Common myeloid progenitor, CD34-positive (primary cell): ENCODE measurements around the gene ACTA2. TPM values are rescaled to one million over a fixed set of nuclear protein-coding genes. Genes with fewer than 3 reads are reported as not detected.

Experiments
- CTCF ChIA-PET: fragments of 350-600 bp; sonication (Branson Sonifier 250); formaldehyde crosslinking; loops from one replicate; lab custom pipeline; 2021; ENCODE audit warnings: antibody characterized with exemption; lab: Charles Lee
- POLR2A ChIA-PET: fragments of 350-600 bp; sonication (Branson Sonifier 250); formaldehyde crosslinking; loops from one replicate; lab custom pipeline; 2021; ENCODE audit warnings: antibody characterized with exemption; lab: Charles Lee
- DNase-seq, 3 donors: peaks; one replicate each; pipeline versions ENCODE4 v3.0.0 to v3.0.0-alpha.2; 2013
- H3K27ac ChIP-seq, 2 experiments: 1 replicate in 1 of 2; 2 replicates in 1 of 2; pipeline ENCODE4 v1.7.0; 2013; ENCODE audit warnings: inconsistent platforms in 2 of 2, low read length in 2 of 2, mild to moderate bottlenecking in 2 of 2, low read depth in 1 of 2, moderate library complexity in 1 of 2; ENCODE audit not compliant: severe bottlenecking in 2 of 2, insufficient read depth in 1 of 2, poor library complexity in 1 of 2
- H3K27me3 ChIP-seq, 5 experiments: replicated peaks in 2 of 5; 1 replicate in 3 of 5; 2 replicates in 2 of 5; pipeline versions ENCODE4 v1.6.1 to v1.7.0; 2013; ENCODE audit warnings: low read length in 4 of 5, mild to moderate bottlenecking in 2 of 5, moderate library complexity in 2 of 5, inconsistent platforms in 1 of 5; ENCODE audit not compliant: insufficient read depth in 5 of 5, control insufficient read depth in 4 of 5
- H3K36me3 ChIP-seq, 4 experiments: 1 replicate in 2 of 4; 2 replicates in 2 of 4; pipeline versions ENCODE4 v1.6.1 to v1.7.0; 2013; ENCODE audit warnings: low read length in 3 of 4, control low read depth in 1 of 4, mild to moderate bottlenecking in 1 of 4; ENCODE audit not compliant: control insufficient read depth in 4 of 4, insufficient read depth in 4 of 4
- H3K4me1 ChIP-seq, 4 experiments: 1 replicate in 3 of 4; 2 replicates in 1 of 4; pipeline versions ENCODE4 v1.6.1 to v1.7.1; 2013; ENCODE audit warnings: low read length in 3 of 4, mild to moderate bottlenecking in 3 of 4, control low read depth in 1 of 4, inconsistent platforms in 1 of 4, moderate library complexity in 1 of 4; ENCODE audit not compliant: control insufficient read depth in 4 of 4, insufficient read depth in 4 of 4; ENCODE audit errors: control extremely low read depth in 1 of 4
- H3K4me3 ChIP-seq, 7 experiments: 1 replicate in 4 of 7; 2 replicates in 3 of 7; pipeline versions ENCODE4 v1.5.1 to v1.7.0; 2013; ENCODE audit warnings: mild to moderate bottlenecking in 7 of 7, low read length in 6 of 7, moderate library complexity in 6 of 7, inconsistent platforms in 2 of 7, low read depth in 2 of 7, control low read depth in 1 of 7; ENCODE audit not compliant: insufficient read depth in 4 of 7, control insufficient read depth in 1 of 7; ENCODE audit errors: extremely low read depth in 1 of 7
- H3K9me3 ChIP-seq, 5 experiments: 1 replicate in 4 of 5; 2 replicates in 1 of 5; pipeline versions ENCODE4 v1.6.1 to v1.7.1; 2013; ENCODE audit warnings: low read length in 4 of 5, mild to moderate bottlenecking in 2 of 5, inconsistent platforms in 1 of 5, low read depth in 1 of 5, moderate library complexity in 1 of 5; ENCODE audit not compliant: control insufficient read depth in 4 of 5, insufficient read depth in 2 of 5; ENCODE audit errors: control extremely low read depth in 1 of 5
- WGBS: methylation state at CpG from one replicate; pipeline ENCODE4 v1.1.5; 2013; ENCODE audit not compliant: insufficient coverage; 5-methylcytosine and 5-hydroxymethylcytosine counted together
- polyA plus RNA-seq: library from polyadenylated mRNA; unstranded; fragments of 120-200 nt; gene quantifications from one replicate; pipeline ENCODE4 v1.2.1, GENCODE V29; 2013

Gene ACTA2
- 9.7 TPM for polyA plus RNA-seq

DNA sequence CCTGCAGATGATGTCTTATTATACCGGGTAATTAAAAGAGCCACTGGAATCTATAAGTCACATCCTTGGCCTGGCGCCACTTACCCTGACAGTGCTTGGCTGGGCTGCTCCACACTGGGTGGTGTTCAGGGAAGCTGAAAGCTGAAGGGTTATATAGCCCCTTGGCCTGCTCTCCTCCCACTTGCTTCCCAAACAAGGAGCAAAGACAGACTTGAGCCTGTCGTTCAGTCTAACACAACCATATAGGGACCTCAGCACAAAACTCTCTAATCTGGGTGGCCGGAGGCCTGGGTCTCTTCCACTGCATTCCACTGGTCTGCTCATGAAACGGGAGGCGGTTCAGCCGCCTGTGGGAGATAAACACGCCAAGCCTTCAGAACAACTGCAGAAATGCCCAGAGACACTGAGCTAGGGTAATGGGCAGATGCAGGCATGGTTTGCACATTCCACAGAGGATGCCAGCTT, at the start of gene ACTA2:
ACTA2 (minus strand) TSS at position 127 of the 465 bp plus-strand sequence. CDS start 3,843 bp downstream, outside the sequence.
- ChIA-PET CTCF (interaction anchor here (1.0 kb wide), 1 partner anchor 385 kb away, joined by 3 read pairs; no protein-coding TSS in a partner anchor), POLR2A (no interaction called here)
- Histone ChIP-seq H3K27me3 (no peaks in the 10 kb centered on the region), H3K27ac (no peak within 1 kb of the TSS), H3K36me3 (no peaks in the 10 kb centered on the region), H3K4me1 (peaks cover 0 to 10% (median 3%) of the 10 kb centered on the region in 4 experiments), H3K9me3 (peaks cover 0 to 1% (median 0%) of the 10 kb centered on the region in 5 experiments), H3K4me3 (no peak within 1 kb of the TSS)
- no peak for DNase-seq
- 95% methylated on average over 6 of the region's 8 CpGs for WGBS

DNA sequence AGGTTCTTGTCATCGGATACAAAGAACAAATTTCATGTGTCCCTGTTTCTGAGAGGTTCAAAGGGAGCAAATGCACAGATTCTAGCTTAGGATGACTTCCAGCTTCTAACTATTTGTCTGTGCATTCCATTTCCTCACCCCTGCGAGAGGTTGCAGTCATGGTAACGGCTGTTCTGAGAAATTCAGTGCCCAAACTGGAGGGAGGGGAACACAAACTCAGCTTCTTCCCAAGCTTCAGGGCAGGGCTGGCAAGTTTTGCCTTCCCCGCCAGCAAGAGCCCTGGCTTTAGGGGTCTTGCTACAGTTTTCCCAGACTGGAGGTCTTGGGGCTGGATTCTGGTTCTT, 49.1 kb upstream of the ACTA2 start:
- ChIA-PET POLR2A (no interaction called here), CTCF (interaction anchor here (1.2 to 1.6 kb wide), 3 partner anchors 19 to 69 kb away, joined by 3 to 6 read pairs (median 3); no protein-coding TSS in a partner anchor)
- DNase-seq = no peak
- Histone ChIP-seq H3K27ac (no peak overlapping the region), H3K36me3 (peaks cover 0 to 7% (median 3%) of the 10 kb centered on the region in 4 experiments), H3K4me1 (peaks cover 0 to 17% (median 5%) of the 10 kb centered on the region in 4 experiments), H3K27me3 (no peaks in the 10 kb centered on the region), H3K4me3 (no peak overlapping the region), H3K9me3 (no peaks in the 10 kb centered on the region)
- WGBS = 90% methylated on average over 4 of the region's 4 CpGs

DNA sequence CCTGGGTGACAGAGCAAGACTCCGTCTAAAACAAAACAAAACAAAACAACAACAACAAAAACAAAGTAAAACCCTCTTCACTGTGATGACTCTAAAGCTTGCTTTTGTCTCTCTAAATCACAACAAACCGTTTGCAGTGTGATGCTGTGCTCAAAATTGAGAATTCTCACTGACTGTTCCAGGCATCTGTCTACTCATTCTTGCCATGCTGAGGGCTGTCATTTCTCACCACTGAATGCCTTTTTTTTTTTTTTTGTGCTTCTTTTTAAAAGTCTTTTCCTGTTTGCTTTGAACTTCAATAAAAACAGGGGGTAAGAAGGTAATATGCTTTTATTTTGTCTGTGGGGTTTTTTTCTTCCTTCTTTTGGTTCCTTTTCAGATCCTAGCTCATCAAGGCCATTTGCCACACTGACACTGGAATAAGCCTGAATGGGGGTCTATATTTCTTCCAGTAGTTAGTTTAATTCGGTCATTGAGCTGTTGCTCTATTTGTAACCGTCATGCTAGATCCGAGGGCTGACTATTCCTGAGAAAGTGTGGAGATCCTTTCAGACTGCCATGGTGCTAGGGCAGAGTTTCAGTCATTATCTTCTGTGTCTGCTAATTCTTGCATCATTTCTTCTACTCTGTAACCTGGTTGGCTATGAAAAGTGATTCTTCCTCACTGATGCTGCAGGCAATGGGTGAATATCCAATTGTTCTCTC, 48.6 kb upstream of the ACTA2 start:
- H3K27ac ChIP-seq = no peak overlapping the region
- CTCF ChIA-PET = interaction anchor here (1.0 to 1.6 kb wide), 4 partner anchors 11 to 68 kb away, joined by 3 to 6 read pairs (median 3); no protein-coding TSS in a partner anchor

DNA sequence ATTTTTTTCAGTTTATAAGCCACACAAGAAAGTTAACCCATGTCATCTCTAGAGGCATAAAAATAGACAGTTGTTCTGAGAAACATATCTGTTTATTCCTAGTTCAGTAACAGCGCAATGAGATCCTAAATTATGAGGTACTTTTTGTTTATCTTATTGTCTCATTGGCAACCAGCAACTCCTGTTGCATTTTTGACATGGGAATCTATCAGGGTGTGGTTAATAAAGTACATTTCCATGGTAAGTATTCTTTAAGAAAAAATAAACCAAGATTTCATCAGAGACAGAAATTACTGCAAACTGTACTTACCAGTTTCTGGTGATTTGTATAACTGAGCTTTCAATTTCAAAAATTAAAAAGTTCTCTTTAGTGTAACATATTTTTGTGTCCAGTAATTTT, 47.1 kb upstream of the ACTA2 start:
- Histone ChIP-seq H3K36me3 (peaks cover 0 to 7% (median 3%) of the 10 kb centered on the region in 4 experiments), H3K4me3 (no peak overlapping the region), H3K4me1 (peaks cover 0 to 21% (median 7%) of the 10 kb centered on the region in 4 experiments), H3K27me3 (no peaks in the 10 kb centered on the region), H3K27ac (no peak overlapping the region), H3K9me3 (no peaks in the 10 kb centered on the region)
- peak in 1 of 3 donors; percentile 17 for DNase-seq
- no CpG with 5 or more reads among the region's 1 CpG for WGBS
- POLR2A ChIA-PET = no interaction called here
- CTCF ChIA-PET = interaction anchor here (0.7 kb wide), 1 partner anchor 10 kb away, joined by 3 read pairs; no protein-coding TSS in a partner anchor

More for the DNA sequence above, 48.6 kb upstream of the ACTA2 start:
- 96% methylated on average over 4 of the region's 5 CpGs for WGBS
- Histone ChIP-seq H3K36me3 (peaks cover 0 to 7% (median 3%) of the 10 kb centered on the region in 4 experiments), H3K27me3 (no peaks in the 10 kb centered on the region), H3K4me1 (peaks cover 0 to 21% (median 7%) of the 10 kb centered on the region in 4 experiments), H3K4me3 (no peak overlapping the region), H3K9me3 (no peaks in the 10 kb centered on the region)
- peak in 2 of 3 donors; percentile 12 to 17 for DNase-seq
- POLR2A ChIA-PET = no interaction called here

DNA sequence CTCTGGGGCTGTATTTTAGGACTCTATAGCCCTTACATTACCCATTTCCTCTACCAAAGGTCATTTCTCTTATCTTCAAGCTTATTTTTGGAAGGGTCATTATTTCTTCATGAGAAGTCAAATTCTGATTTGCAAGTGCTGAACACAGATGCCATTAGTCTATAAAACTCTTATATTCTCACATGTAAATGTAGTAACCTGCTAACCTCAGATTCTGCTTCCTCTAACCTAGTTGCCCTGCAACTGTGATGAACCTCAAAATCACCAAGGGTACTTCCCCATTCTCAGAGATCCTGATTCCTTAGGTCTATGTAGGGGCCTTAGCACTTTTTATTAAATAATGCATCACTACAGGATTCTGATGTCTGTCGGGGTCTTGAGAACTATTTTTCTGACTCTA, 44.4 kb upstream of the ACTA2 start:
- ChIA-PET CTCF (interaction anchor here (1.0 to 2.7 kb wide), 5 partner anchors 10 to 68 kb away, joined by 3 to 7 read pairs (median 4); no protein-coding TSS in a partner anchor), POLR2A (interaction anchor here (0.6 kb wide), 1 partner anchor 13 kb away, joined by 3 read pairs; no protein-coding TSS in a partner anchor)
- WGBS = 100% methylated on average over 1 of the region's 1 CpG
- no peaks in the 10 kb centered on the region for H3K9me3 ChIP-seq
- no peaks in the 10 kb centered on the region for H3K27me3 ChIP-seq
- no peak overlapping the region for H3K27ac ChIP-seq
- no peak overlapping the region for H3K4me3 ChIP-seq
- DNase-seq = peak; percentile 49 to 89 (median 87)
- no peaks in the 10 kb centered on the region for H3K36me3 ChIP-seq
- peaks cover 7 to 33% (median 20%) of the 10 kb centered on the region in 4 experiments for H3K4me1 ChIP-seq

DNA sequence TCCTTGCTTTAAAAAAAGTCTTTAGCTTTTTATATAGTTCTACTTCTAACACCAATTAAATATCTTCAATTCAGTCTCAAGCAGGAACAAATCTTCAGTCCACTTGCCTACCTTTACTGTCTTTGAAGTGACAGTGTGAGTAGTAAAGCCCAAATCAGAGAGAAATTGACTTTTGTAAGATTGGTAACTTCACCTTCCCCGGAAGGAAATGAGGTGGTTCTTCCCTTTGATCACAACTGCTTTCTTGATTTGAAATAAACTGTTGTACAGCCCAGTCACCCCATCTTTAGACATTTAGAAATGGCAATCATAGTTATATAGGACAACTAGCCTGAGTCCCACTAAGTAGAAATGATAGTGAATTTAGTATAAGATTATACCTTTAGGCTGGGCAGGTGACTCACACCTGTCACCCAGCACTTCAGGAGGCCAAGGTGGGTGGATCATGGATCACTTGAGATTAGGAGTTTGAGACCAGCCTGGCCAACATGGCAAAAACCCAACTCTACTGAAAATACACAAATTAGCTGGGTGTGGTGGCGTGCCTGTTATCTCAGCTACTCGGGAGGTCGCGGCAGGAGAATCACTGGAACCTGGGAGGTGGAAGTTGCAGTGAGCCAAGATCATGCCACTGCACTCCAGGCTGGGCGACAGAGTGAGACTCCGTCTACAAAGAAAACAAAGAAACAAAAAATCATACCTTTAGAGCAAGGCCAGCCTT, 42.7 kb upstream of the ACTA2 start:
- WGBS = 94% methylated on average over 3 of the region's 7 CpGs
- Histone ChIP-seq H3K27ac (no peak overlapping the region), H3K27me3 (no peaks in the 10 kb centered on the region), H3K4me1 (peaks cover 10 to 32% (median 22%) of the 10 kb centered on the region in 4 experiments), H3K4me3 (no peak overlapping the region), H3K9me3 (no peaks in the 10 kb centered on the region), H3K36me3 (no peaks in the 10 kb centered on the region)
- DNase-seq = no peak
- ChIA-PET CTCF (interaction anchor here (0.7 to 2.7 kb wide), 4 partner anchors 61 to 220 kb away, joined by 3 to 7 read pairs (median 4); no protein-coding TSS in a partner anchor), POLR2A (no interaction called here)
